CD4-positive, alpha-beta memory T cell (primary cell): ENCODE data around the gene FOXN1. TPM values are rescaled to one million over a fixed set of nuclear protein-coding genes. Genes with fewer than 3 reads are reported as not detected.
"Not testable (repeated sequence)": the region's sequence is repeated elsewhere in the genome, so short reads cannot be mapped to it uniquely, and the experiment has no call there.

Source experiments
- CTCF ChIA-PET: fragments of 350-600 bp; sonication (Branson Sonifier 250); formaldehyde crosslinking; loops from one replicate; lab custom pipeline; 2021; ENCODE audit warnings: inconsistent platforms; ENCODE audit not compliant: partially characterized antibody; lab: Charles Lee
- POLR2A ChIA-PET: fragments of 350-600 bp; sonication (Branson Sonifier 250); formaldehyde crosslinking; loops from one replicate; lab custom pipeline; 2021; ENCODE audit not compliant: partially characterized antibody; lab: Charles Lee
- DNase-seq, 5 donors: peaks; one replicate each; pipeline versions ENCODE4 v3.0.0 to v3.0.0-alpha.2; 2020 to 2022; ENCODE audit warnings: mixed read lengths in 1 of 5
- H3K27ac ChIP-seq: one replicate; pipeline ENCODE4 v1.7.0; 2013; ENCODE audit warnings: low read depth, low read length
- H3K27me3 ChIP-seq: 2 replicates; pipeline ENCODE4 v1.7.0; 2013; ENCODE audit warnings: mild to moderate bottlenecking, low read length, moderate library complexity; ENCODE audit not compliant: insufficient read depth
- H3K36me3 ChIP-seq: 2 replicates; pipeline ENCODE4 v1.7.0; 2013; ENCODE audit warnings: mild to moderate bottlenecking, low read length, moderate library complexity; ENCODE audit not compliant: insufficient read depth
- H3K4me1 ChIP-seq: 2 replicates; pipeline ENCODE4 v1.7.0; 2013; ENCODE audit warnings: mild to moderate bottlenecking, low read length, moderate library complexity; ENCODE audit not compliant: insufficient read depth
- H3K4me3 ChIP-seq, 2 donors: one replicate each; pipeline ENCODE4 v1.7.0; 2013; ENCODE audit warnings: low read length in 2 of 2, mild to moderate bottlenecking in 1 of 2
- H3K9me3 ChIP-seq, 2 donors: one replicate each; pipeline ENCODE4 v1.7.0; 2013; ENCODE audit warnings: low read length in 2 of 2, control low read depth in 1 of 2; ENCODE audit not compliant: control insufficient read depth in 1 of 2
- H3K27ac Mint-ChIP-seq, 7 donors: one replicate each; pipeline ENCODE4 v1.8.0; 2020 to 2021; ENCODE audit warnings: mixed read lengths in 7 of 7, mild to moderate bottlenecking in 6 of 7, inconsistent platforms in 3 of 7, moderate library complexity in 3 of 7
- H3K27me3 Mint-ChIP-seq, 2 donors: one replicate each; pipeline ENCODE4 v1.8.0; 2020 to 2021; ENCODE audit warnings: mixed read lengths in 2 of 2
- H3K36me3 Mint-ChIP-seq, 2 donors: one replicate each; pipeline ENCODE4 v1.8.0; 2020 to 2021; ENCODE audit warnings: mixed read lengths in 2 of 2, inconsistent platforms in 1 of 2, mild to moderate bottlenecking in 1 of 2
- H3K4me1 Mint-ChIP-seq, 4 donors: one replicate each; pipeline ENCODE4 v1.8.0; 2020 to 2021; ENCODE audit warnings: mixed read lengths in 4 of 4, mild to moderate bottlenecking in 1 of 4
- H3K4me3 Mint-ChIP-seq, 8 donors: one replicate each; pipeline ENCODE4 v1.8.0; 2020 to 2021; ENCODE audit warnings: mixed read lengths in 8 of 8, mild to moderate bottlenecking in 7 of 8, moderate library complexity in 6 of 8, inconsistent platforms in 3 of 8
- H3K9me3 Mint-ChIP-seq, 8 donors: one replicate each; pipeline ENCODE4 v1.8.0; 2020 to 2021; ENCODE audit warnings: mixed read lengths in 8 of 8, mild to moderate bottlenecking in 5 of 8, inconsistent platforms in 3 of 8, moderate library complexity in 1 of 8
- intact Hi-C: fragments of 100-400 bp; cut with micrococcal nuclease; formaldehyde crosslinking; loops from one replicate; pipeline ENCODE4 v1.15.1; 2023
- polyA plus RNA-seq, 2 donors: library from polyadenylated mRNA; unstranded; fragments of 300-500 nt; fragmentation: Illumina TruSeq; gene quantifications; one replicate each; pipeline ENCODE4 v1.2.3, GENCODE V29; 2021
- total RNA-seq, 2 experiments: library from RNA; stranded (reverse); gene quantifications; one replicate each; pipeline ENCODE4 v1.2.3, GENCODE V29; 2021

FOXN1 gene
- total and polyA plus RNA-seq, 4 experiments from 2014 or later, result not detected

- Histone ChIP-seq H3K27me3 (no peaks in the 10 kb centered on the region), H3K27ac (no peak overlapping the region), H3K9me3 (no peaks in the 10 kb centered on the region), H3K4me1 (peaks cover 55% of the 10 kb centered on the region), H3K4me3 (no peak overlapping the region), H3K36me3 (no peaks in the 10 kb centered on the region)
- Mint-ChIP-seq H3K27ac (peak overlapping the region in 4 of 7 donors; percentile 18 to 81 (median 46)), H3K9me3 (no peaks in the 10 kb centered on the region), H3K36me3 (peaks cover 0 to 23% of the 10 kb centered on the region in 2 donors), H3K4me1 (peaks cover 31 to 71% (median 47%) of the 10 kb centered on the region in 4 donors), H3K27me3 (no peaks in the 10 kb centered on the region), H3K4me3 (peak overlapping the region in 1 of 8 donors; percentile 54)
- CTCF ChIA-PET, result interaction anchor here (4.6 kb wide), 1 partner anchor 26 kb away, joined by 26 read pairs; no protein-coding TSS in a partner anchor
- POLR2A ChIA-PET, result interaction anchor here (1.4 to 13.1 kb wide), 2 partner anchors 23 to 26 kb away, joined by 4 to 169 read pairs; partner anchors contain the start of gene SPAG5
- no peak for DNase-seq
- intact Hi-C loops, result no loop called here
Measured at GRCh38 chr17:28573966-28574480, 67.9 kb downstream of the FOXN1 start.

DNA sequence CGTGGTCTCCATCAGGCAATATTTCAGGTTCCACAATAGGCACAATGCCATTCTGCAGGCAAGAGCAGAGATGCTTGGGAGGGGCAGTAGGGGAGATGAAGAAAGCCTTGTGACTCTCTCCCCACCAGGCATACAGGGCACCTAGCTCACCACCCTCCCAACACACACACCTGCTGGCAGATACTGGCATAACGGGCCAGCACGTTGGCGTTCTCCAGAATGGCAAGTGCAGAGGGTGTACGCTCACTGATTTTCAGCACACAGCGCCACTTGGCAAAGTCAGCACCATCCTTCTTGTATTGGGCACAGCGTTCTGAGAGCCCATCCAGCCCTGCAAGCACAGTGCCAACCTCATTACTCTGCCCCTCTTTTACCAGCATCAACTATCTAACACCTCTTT, 68.4 kb downstream of the FOXN1 start:
- Mint-ChIP-seq H3K36me3 (peaks cover 0 to 22% of the 10 kb centered on the region in 2 donors), H3K4me1 (peaks cover 30 to 67% (median 44%) of the 10 kb centered on the region in 4 donors), H3K27ac (peak overlapping the region in 3 of 7 donors; percentile 30 to 81 (median 62)), H3K4me3 (peak overlapping the region in 3 of 8 donors; percentile 13 to 54 (median 32)), H3K9me3 (no peaks in the 10 kb centered on the region), H3K27me3 (no peaks in the 10 kb centered on the region)
- Histone ChIP-seq H3K4me3 (no peak overlapping the region), H3K4me1 (peaks cover 50% of the 10 kb centered on the region), H3K9me3 (no peaks in the 10 kb centered on the region), H3K27ac (no peak overlapping the region), H3K27me3 (no peaks in the 10 kb centered on the region), H3K36me3 (no peaks in the 10 kb centered on the region)
- intact Hi-C loops, result no loop called here
- no peak for DNase-seq
- CTCF ChIA-PET, result interaction anchor here (4.6 kb wide), 1 partner anchor 26 kb away, joined by 26 read pairs; no protein-coding TSS in a partner anchor
- POLR2A ChIA-PET, result interaction anchor here (1.4 to 13.1 kb wide), 2 partner anchors 23 to 26 kb away, joined by 4 to 169 read pairs; partner anchors contain the start of gene SPAG5

DNA sequence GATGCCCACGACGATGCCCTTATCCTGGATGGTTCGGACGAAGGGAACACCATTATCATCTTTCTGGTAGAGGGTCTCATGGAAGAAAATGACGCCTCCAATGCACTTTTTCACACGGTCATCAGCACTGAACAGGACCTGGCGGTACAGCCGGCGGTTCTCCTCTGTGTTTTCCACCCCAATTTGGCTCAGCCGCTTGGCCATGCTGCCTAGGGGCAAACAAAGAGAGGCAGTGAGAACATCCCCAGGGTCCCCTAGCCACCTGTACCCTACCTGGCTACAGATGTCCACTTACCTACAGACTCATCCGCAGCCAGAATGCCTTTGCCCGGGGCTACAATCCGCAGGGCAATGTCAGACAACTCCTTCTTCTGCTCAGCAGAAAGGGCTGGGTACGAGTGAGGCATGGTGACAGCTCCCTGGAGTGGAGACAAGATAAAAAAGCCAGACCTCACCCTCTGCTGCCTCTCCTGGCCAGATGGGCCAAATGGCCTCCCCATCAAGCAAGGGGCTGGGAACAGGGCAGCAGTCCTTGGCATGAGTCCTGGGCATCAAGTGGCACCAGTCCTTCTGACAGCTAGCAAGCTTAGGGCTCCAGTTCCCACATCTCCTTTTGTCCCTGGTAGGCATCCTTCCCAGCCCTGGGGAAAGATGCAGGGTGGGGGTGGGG, 69.1 kb downstream of the FOXN1 start:
- CTCF ChIA-PET, result interaction anchor here (0.8 to 0.9 kb wide), 2 partner anchors 22 to 37 kb away, joined by 3 read pairs; no protein-coding TSS in a partner anchor
- H3K4me1 Mint-ChIP-seq, result peaks cover 25 to 60% (median 38%) of the 10 kb centered on the region in 4 donors
- POLR2A ChIA-PET, result interaction anchor here (13.1 kb wide), 1 partner anchor 25 kb away, joined by 169 read pairs; the partner anchor contains the start of gene SPAG5

DNA sequence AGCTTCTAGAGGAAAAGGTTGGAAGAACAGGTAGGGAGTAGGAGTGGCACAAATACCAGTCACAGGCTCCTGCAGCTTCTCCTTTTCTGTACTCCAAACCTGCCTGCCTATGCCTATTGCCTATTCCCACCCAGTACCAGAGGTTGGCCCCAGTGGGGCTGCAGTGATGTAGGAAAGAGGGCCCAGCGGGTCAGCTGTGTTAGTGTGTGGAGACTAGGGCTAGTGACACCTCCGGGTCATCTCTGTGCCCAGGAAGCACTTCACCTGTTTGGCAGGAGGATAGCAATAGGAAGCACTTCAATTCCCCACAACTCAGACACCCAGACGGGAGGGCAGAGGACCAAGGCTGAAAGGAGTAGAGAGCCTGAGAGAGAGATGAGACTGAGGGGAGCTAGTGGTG, 69.9 kb downstream of the FOXN1 start:
- H3K4me1 Mint-ChIP-seq, result peaks cover 23 to 52% (median 33%) of the 10 kb centered on the region in 4 donors
- H3K9me3 ChIP-seq, H3K27me3 ChIP-seq, H3K27me3 Mint-ChIP-seq, H3K4me3 ChIP-seq, H3K36me3 ChIP-seq, intact Hi-C loops, H3K27ac ChIP-seq, DNase-seq, H3K9me3 Mint-ChIP-seq: not testable (repeated sequence)
- CTCF ChIA-PET, result interaction anchor here (0.8 to 1.0 kb wide), 3 partner anchors 23 to 36 kb away, joined by 3 read pairs; no protein-coding TSS in a partner anchor
- H3K4me1 ChIP-seq, result peaks cover 38% of the 10 kb centered on the region
- POLR2A ChIA-PET, result interaction anchor here (0.9 to 13.1 kb wide), 9 partner anchors 20 to 374 kb away, joined by 3 to 169 read pairs (median 7); partner anchors contain the start of genes NEK8, RPL23A, SPAG5 and UNC119
- peaks cover 0 to 17% of the 10 kb centered on the region in 2 donors for H3K36me3 Mint-ChIP-seq
- peak overlapping the region; percentile 17 to 92 (median 79) for H3K27ac Mint-ChIP-seq
- peak overlapping the region; percentile 81 to 89 (median 84) for H3K4me3 Mint-ChIP-seq

More for the DNA sequence above, 69.1 kb downstream of the FOXN1 start:
- Histone ChIP-seq H3K27ac (no peak overlapping the region), H3K4me3 (no peak overlapping the region), H3K4me1 (peaks cover 43% of the 10 kb centered on the region), H3K9me3 (no peaks in the 10 kb centered on the region), H3K27me3 (no peaks in the 10 kb centered on the region), H3K36me3 (no peaks in the 10 kb centered on the region)
- H3K27ac Mint-ChIP-seq, result peak overlapping the region in 1 of 7 donors; percentile 8
- peak overlapping the region in 3 of 8 donors; percentile 32 to 89 (median 85) for H3K4me3 Mint-ChIP-seq
- peaks cover 0 to 20% of the 10 kb centered on the region in 2 donors for H3K36me3 Mint-ChIP-seq
- H3K27me3 Mint-ChIP-seq, result no peaks in the 10 kb centered on the region
- intact Hi-C loops, result no loop called here
- no peaks in the 10 kb centered on the region for H3K9me3 Mint-ChIP-seq
- DNase-seq, result no peak

DNA sequence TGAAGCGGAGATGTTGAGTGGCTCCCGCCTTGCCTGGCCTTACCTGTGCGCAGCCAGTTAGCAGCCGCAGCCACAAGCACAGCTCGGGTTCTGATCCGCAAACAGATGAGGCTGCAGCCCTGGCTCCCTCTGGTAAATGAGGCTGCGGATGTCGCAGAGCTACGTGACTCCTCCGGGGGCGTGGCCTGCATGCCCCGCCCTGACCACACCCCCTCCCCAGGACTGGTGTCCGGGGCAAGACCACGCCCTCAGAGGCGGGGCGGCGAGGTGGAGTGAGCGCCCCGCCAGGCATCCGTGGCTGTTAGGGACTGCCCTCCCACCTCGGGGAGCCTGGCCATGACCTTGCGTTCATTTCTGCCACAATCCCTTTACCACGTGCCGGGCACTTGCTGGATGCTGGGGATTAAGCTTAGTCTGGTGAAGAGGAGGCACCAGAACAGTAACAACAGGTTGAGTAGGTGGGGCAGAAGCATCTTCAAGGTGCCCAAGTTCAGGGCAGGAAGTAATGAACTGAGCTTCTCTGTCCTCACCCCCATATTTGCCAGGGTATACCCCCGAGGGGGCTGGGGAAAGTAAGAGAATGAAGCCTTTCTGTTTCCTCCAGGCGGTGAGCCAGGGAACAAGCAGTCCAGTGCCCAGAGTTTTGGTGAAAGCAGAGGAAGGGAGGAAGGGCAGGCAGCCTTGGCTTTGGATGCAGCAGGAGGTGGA, 70.8 kb downstream of the FOXN1 start, which contains the start of gene ALDOC:
Gene ALDOC (minus strand): TSS at position 138 of the 708 bp plus-strand sequence. CDS start 1,363 bp downstream, outside the sequence.
- Histone ChIP-seq H3K9me3 (no peaks in the 10 kb centered on the region), H3K4me3 (peak within 1 kb of the TSS; percentile 20 to 51), H3K36me3 (no peaks in the 10 kb centered on the region), H3K27ac (peak within 1 kb of the TSS; percentile 59), H3K27me3 (no peaks in the 10 kb centered on the region), H3K4me1 (peaks cover 35% of the 10 kb centered on the region)
- Mint-ChIP-seq H3K9me3 (no peaks in the 10 kb centered on the region), H3K4me1 (peaks cover 23 to 45% (median 30%) of the 10 kb centered on the region in 4 donors), H3K36me3 (peaks cover 0 to 10% of the 10 kb centered on the region in 2 donors), H3K27ac (peak within 1 kb of the TSS; percentile 79 to 92 (median 90)), H3K4me3 (peak within 1 kb of the TSS; percentile 81 to 89 (median 84)), H3K27me3 (no peaks in the 10 kb centered on the region)
- POLR2A ChIA-PET, result interaction anchor here (0.6 to 13.1 kb wide), 17 partner anchors 10 to 373 kb away, joined by 3 to 169 read pairs (median 4); partner anchors contain the start of genes BLTP2, NEK8, RPL23A and SDF2
- DNase-seq, result peak; percentile 97 to 98 (median 98)
- CTCF ChIA-PET, result interaction anchor here (1.0 to 1.5 kb wide), 3 partner anchors 19 to 36 kb away, joined by 3 to 4 read pairs (median 3); no protein-coding TSS in a partner anchor
- intact Hi-C loops, result loop anchor here (1.0 kb wide), 1 partner anchor 22 kb away; the partner anchor contains the start of gene SPAG5

DNA sequence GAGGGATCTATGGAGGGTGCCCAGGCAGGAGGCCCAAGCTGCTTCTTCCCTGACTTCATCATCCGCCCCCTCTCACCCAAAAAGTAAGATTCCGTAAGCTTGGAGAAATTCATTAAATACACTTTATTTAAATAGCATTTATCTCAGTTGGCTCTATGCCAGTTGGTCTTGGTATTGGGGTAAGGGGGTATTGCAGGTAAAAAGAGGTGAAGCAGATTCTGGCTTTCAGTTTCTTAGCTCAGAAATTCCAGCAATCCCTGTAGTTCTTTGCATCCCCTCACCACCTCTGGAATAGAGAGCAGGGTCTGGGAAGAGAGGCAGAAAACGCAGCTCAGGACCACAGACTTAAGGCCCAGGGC, 71.3 kb downstream of the FOXN1 start:
- H3K36me3 ChIP-seq, result no peaks in the 10 kb centered on the region
- H3K27me3 Mint-ChIP-seq, result no peaks in the 10 kb centered on the region
- ChIA-PET POLR2A (interaction anchor here (0.8 to 13.1 kb wide), 11 partner anchors 10 to 372 kb away, joined by 3 to 169 read pairs (median 6); partner anchors contain the start of genes BLTP2, SDF2, SPAG5 and SUPT6H), CTCF (interaction anchor here (1.4 to 1.5 kb wide), 3 partner anchors 19 to 35 kb away, joined by 3 to 5 read pairs (median 4); no protein-coding TSS in a partner anchor)
- peaks cover 0 to 9% of the 10 kb centered on the region in 2 donors for H3K36me3 Mint-ChIP-seq
- H3K4me3 Mint-ChIP-seq, result peak overlapping the region in 2 of 8 donors; percentile 85 to 89
- H3K4me1 ChIP-seq, result peaks cover 30% of the 10 kb centered on the region
- peak overlapping the region in 1 of 2 donors; percentile 20 for H3K4me3 ChIP-seq
- DNase-seq, result no peak
- H3K4me1 Mint-ChIP-seq, result peaks cover 18 to 39% (median 24%) of the 10 kb centered on the region in 4 donors
- no peaks in the 10 kb centered on the region for H3K9me3 Mint-ChIP-seq
- peak overlapping the region; percentile 59 for H3K27ac ChIP-seq
- no peaks in the 10 kb centered on the region for H3K9me3 ChIP-seq
- H3K27me3 ChIP-seq, result no peaks in the 10 kb centered on the region
- intact Hi-C loops, result loop anchor here (1.0 kb wide), 1 partner anchor 22 kb away; the partner anchor contains the start of gene SPAG5
- peak overlapping the region in 2 of 7 donors; percentile 38 to 89 for H3K27ac Mint-ChIP-seq
